Measurements from ENCODE around the gene OAS2.
A peak's percentile ranks its signal among the peaks of the same experiment; 100 is the strongest.
"Not testable (repeated sequence)": the region's sequence is repeated elsewhere in the genome, so short reads cannot be mapped to it uniquely, and the experiment has no call there.

Gene OAS2

GRCh38 chr12:112980491-112981158 lies 2.3 kb downstream of the OAS2 start:
- no peak for DNase-seq (ENCODE audit: low read depth, low spot score)

GRCh38 chr12:112985642-112986290 lies 7.4 kb downstream of the OAS2 start:
- DNase-seq (ENCODE audit: low read depth, low spot score): no peak

- DNase-seq (ENCODE audit: low read depth, low spot score): no peak
Observed at GRCh38 chr12:112986291-112986800, 8.0 kb downstream of the OAS2 start.

GRCh38 chr12:112987561-112987960 lies 9.2 kb downstream of the OAS2 start:
- no peak for DNase-seq (ENCODE audit: low read depth, low spot score)

GRCh38 chr12:112988224-112988623 lies 9.9 kb downstream of the OAS2 start:
- DNase-seq (ENCODE audit: low read depth, low spot score): no peak

- not testable (repeated sequence) for DNase-seq (ENCODE audit: low read depth, low spot score)
Observed at GRCh38 chr12:112988823-112989385, 10.6 kb downstream of the OAS2 start.

GRCh38 chr12:112989806-112990205 lies 11.5 kb downstream of the OAS2 start:
- no peak for DNase-seq (ENCODE audit: low read depth, low spot score)

- DNase-seq (ENCODE audit: low read depth, low spot score): peak; percentile 34
Observed at GRCh38 chr12:112992541-112993398, 14.5 kb downstream of the OAS2 start.

- DNase-seq (ENCODE audit: low read depth, low spot score): no peak
Observed at GRCh38 chr12:112995008-112995407, 16.7 kb downstream of the OAS2 start.

GRCh38 chr12:112996501-112996900 lies 18.2 kb downstream of the OAS2 start:
- DNase-seq (ENCODE audit: low read depth, low spot score): no peak

- no peak for DNase-seq (ENCODE audit: low read depth, low spot score)
Observed at GRCh38 chr12:112997506-112997905, 19.2 kb downstream of the OAS2 start.

GRCh38 chr12:112998987-112999767 lies 20.9 kb downstream of the OAS2 start:
- no peak for DNase-seq (ENCODE audit: low read depth, low spot score)

GRCh38 chr12:113000433-113000832 lies 22.1 kb downstream of the OAS2 start:
- DNase-seq (ENCODE audit: low read depth, low spot score): no peak

GRCh38 chr12:113002155-113002554 lies 23.8 kb downstream of the OAS2 start:
- DNase-seq (ENCODE audit: low read depth, low spot score): no peak

- DNase-seq (ENCODE audit: low read depth, low spot score): no peak
Observed at GRCh38 chr12:113002676-113003075, 24.4 kb downstream of the OAS2 start.

GRCh38 chr12:113003636-113004035 lies 25.3 kb downstream of the OAS2 start:
- DNase-seq (ENCODE audit: low read depth, low spot score): no peak

- DNase-seq (ENCODE audit: low read depth, low spot score): no peak
Observed at GRCh38 chr12:113005762-113006161, 27.4 kb downstream of the OAS2 start.

GRCh38 chr12:113006206-113006605 lies 27.9 kb downstream of the OAS2 start:
- DNase-seq (ENCODE audit: low read depth, low spot score): no peak

GRCh38 chr12:113006641-113007040 lies 28.3 kb downstream of the OAS2 start:
- no peak for DNase-seq (ENCODE audit: low read depth, low spot score)

- no peak for DNase-seq (ENCODE audit: low read depth, low spot score)
Observed at GRCh38 chr12:113007166-113007565, 28.8 kb downstream of the OAS2 start.

GRCh38 chr12:113010701-113011100 lies 32.4 kb downstream of the OAS2 start:
- no peak for DNase-seq (ENCODE audit: low read depth, low spot score)
